ENCODE data around the gene RNF223. TPM values are rescaled to one million over a fixed set of nuclear protein-coding genes. Genes with fewer than 3 reads are reported as not detected.

The RNF223 gene
- total and polyA plus RNA-seq, 2 of the 8 experiments (the other 6 are each of a cell fraction or from before 2014, with no cell fraction given) = not detected

DNA sequence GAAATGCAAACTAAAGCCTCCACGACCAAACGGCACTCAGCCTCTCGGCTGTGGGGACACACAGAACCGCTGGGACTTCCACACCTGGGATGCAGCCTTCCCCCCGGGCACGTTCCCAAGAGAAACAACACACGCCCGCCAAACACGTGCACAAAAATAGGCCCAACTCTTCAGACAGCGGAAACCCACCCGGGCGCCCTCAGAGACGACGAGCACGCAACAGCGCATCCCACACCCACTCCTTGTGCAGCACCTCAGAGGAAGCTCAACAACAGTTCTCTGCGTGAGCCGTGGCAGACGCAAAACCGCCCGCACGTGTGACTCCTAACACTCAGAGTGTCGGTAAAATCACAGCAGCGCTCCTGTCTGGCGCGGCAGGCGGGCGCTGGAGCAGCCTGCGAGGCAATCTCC, 36.5 kb upstream of the RNF223 start (continued):
- TF ChIP-seq, protein P1, sequence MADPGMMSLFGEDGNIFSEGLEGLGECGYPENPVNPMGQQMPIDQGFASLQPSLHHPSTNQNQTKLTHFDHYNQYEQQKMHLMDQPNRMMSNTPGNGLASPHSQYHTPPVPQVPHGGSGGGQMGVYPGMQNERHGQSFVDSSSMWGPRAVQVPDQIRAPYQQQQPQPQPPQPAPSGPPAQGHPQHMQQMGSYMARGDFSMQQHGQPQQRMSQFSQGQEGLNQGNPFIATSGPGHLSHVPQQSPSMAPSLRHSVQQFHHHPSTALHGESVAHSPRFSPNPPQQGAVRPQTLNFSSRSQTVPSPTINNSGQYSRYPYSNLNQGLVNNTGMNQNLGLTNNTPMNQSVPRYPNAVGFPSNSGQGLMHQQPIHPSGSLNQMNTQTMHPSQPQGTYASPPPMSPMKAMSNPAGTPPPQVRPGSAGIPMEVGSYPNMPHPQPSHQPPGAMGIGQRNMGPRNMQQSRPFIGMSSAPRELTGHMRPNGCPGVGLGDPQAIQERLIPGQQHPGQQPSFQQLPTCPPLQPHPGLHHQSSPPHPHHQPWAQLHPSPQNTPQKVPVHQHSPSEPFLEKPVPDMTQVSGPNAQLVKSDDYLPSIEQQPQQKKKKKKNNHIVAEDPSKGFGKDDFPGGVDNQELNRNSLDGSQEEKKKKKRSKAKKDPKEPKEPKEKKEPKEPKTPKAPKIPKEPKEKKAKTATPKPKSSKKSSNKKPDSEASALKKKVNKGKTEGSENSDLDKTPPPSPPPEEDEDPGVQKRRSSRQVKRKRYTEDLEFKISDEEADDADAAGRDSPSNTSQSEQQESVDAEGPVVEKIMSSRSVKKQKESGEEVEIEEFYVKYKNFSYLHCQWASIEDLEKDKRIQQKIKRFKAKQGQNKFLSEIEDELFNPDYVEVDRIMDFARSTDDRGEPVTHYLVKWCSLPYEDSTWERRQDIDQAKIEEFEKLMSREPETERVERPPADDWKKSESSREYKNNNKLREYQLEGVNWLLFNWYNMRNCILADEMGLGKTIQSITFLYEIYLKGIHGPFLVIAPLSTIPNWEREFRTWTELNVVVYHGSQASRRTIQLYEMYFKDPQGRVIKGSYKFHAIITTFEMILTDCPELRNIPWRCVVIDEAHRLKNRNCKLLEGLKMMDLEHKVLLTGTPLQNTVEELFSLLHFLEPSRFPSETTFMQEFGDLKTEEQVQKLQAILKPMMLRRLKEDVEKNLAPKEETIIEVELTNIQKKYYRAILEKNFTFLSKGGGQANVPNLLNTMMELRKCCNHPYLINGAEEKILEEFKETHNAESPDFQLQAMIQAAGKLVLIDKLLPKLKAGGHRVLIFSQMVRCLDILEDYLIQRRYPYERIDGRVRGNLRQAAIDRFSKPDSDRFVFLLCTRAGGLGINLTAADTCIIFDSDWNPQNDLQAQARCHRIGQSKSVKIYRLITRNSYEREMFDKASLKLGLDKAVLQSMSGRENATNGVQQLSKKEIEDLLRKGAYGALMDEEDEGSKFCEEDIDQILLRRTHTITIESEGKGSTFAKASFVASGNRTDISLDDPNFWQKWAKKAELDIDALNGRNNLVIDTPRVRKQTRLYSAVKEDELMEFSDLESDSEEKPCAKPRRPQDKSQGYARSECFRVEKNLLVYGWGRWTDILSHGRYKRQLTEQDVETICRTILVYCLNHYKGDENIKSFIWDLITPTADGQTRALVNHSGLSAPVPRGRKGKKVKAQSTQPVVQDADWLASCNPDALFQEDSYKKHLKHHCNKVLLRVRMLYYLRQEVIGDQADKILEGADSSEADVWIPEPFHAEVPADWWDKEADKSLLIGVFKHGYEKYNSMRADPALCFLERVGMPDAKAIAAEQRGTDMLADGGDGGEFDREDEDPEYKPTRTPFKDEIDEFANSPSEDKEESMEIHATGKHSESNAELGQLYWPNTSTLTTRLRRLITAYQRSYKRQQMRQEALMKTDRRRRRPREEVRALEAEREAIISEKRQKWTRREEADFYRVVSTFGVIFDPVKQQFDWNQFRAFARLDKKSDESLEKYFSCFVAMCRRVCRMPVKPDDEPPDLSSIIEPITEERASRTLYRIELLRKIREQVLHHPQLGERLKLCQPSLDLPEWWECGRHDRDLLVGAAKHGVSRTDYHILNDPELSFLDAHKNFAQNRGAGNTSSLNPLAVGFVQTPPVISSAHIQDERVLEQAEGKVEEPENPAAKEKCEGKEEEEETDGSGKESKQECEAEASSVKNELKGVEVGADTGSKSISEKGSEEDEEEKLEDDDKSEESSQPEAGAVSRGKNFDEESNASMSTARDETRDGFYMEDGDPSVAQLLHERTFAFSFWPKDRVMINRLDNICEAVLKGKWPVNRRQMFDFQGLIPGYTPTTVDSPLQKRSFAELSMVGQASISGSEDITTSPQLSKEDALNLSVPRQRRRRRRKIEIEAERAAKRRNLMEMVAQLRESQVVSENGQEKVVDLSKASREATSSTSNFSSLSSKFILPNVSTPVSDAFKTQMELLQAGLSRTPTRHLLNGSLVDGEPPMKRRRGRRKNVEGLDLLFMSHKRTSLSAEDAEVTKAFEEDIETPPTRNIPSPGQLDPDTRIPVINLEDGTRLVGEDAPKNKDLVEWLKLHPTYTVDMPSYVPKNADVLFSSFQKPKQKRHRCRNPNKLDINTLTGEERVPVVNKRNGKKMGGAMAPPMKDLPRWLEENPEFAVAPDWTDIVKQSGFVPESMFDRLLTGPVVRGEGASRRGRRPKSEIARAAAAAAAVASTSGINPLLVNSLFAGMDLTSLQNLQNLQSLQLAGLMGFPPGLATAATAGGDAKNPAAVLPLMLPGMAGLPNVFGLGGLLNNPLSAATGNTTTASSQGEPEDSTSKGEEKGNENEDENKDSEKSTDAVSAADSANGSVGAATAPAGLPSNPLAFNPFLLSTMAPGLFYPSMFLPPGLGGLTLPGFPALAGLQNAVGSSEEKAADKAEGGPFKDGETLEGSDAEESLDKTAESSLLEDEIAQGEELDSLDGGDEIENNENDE (IDR thresholded peaks at IDR 0.05; ENCODE audit: insufficient replicate concordance, low read length) = no peak
- TF ChIP-seq CHD1 (IDR thresholded peaks at IDR 0.05; ENCODE audit: low read depth, low read length) (no peak), CTBP2 (IDR thresholded peaks at IDR 0.05; ENCODE audit: borderline replicate concordance, insufficient read depth, insufficient read length, low read length) (no peak), NANOG (IDR thresholded peaks at IDR 0.05; ENCODE audit: insufficient read depth, low read depth, low read length, poor library complexity, severe bottlenecking) (no peak), HDAC6 (IDR thresholded peaks at IDR 0.05; ENCODE audit: low read depth, low read length) (no peak), POLR2AphosphoS5 (IDR thresholded peaks at IDR 0.05; ENCODE audit: low read depth, low read length) (no peak), ASH2L (IDR thresholded peaks at IDR 0.05; ENCODE audit: low read length) (no peak)
- TF ChIP-seq, protein P2, sequence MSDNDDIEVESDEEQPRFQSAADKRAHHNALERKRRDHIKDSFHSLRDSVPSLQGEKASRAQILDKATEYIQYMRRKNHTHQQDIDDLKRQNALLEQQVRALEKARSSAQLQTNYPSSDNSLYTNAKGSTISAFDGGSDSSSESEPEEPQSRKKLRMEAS (IDR thresholded peaks at IDR 0.05) = no peak

Measured in H1 (cell line).